ENCODE data around the gene ATP7A.
"Not testable (repeated sequence)": the region's sequence is repeated elsewhere in the genome, so short reads cannot be mapped to it uniquely, and the experiment has no call there.

The ATP7A gene

GRCh38 chrX:77910108-77910840, at the start of gene ATP7A:
Gene ATP7A (plus strand): TSS chrX:77910693. CDS start chrX:77971642, 60,949 bp downstream.
- peak; percentile 76 for DNase-seq

GRCh38 chrX:77875372-77875771, 35.1 kb upstream of the ATP7A start:
- no peak for DNase-seq

GRCh38 chrX:77881418-77881817, 29.1 kb upstream of the ATP7A start:
- not testable (repeated sequence) for DNase-seq

GRCh38 chrX:77892887-77893286, 17.6 kb upstream of the ATP7A start:
- DNase-seq, result no peak

- no peak for DNase-seq
Observed at GRCh38 chrX:77893713-77894112, 16.8 kb upstream of the ATP7A start.

DNA sequence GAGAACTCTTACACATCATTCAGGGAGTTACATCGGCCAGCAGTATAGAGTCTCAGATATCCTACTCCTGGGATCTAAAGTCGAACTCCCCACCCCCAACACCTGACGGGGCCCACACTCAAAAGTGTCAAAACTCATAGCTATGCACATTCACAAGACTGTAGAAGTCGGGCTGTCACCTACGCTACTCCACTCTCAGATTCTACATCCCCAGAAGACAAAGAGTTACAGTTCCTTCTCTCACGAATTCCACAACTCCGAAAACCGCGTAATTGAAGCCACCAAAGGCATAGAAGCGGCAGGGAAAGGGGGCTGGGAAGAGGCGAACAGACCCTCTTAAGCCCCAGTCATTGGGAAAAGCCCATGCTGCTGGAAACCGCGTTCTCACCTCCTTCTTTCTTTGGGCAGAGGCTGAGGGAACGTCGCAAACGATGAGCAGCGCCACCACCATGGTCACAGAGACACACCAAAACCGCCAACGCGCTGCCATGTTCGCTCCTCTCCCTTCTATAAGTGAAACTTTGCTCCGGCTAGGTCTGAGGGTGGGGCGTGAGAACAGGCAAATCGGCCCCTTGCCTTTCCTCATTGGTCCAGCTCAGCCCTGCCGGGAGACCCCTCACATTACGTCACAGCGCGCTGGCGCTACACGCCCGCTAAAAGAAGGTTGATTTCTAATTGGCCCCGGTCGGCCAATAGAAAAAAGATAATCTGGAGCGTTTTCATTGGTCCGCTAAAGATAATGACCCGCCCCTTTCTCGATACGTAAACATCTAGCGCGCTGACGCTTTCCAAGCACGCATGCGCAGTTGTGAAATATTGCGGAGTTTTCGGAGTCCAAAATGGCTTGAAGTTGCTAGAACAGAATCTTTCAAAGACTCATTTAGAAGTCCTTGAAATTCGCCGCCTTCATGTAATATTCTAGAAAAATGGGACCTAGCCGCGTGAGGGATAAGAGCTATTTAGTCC, 15.3 kb upstream of the ATP7A start, which contains the start of gene MAGT1:
Gene MAGT1 (minus strand): TSS at position 515 of the 966 bp plus-strand sequence. CDS start 25 bp downstream, at position 490.
- DNase-seq, result peak; percentile 81

DNA sequence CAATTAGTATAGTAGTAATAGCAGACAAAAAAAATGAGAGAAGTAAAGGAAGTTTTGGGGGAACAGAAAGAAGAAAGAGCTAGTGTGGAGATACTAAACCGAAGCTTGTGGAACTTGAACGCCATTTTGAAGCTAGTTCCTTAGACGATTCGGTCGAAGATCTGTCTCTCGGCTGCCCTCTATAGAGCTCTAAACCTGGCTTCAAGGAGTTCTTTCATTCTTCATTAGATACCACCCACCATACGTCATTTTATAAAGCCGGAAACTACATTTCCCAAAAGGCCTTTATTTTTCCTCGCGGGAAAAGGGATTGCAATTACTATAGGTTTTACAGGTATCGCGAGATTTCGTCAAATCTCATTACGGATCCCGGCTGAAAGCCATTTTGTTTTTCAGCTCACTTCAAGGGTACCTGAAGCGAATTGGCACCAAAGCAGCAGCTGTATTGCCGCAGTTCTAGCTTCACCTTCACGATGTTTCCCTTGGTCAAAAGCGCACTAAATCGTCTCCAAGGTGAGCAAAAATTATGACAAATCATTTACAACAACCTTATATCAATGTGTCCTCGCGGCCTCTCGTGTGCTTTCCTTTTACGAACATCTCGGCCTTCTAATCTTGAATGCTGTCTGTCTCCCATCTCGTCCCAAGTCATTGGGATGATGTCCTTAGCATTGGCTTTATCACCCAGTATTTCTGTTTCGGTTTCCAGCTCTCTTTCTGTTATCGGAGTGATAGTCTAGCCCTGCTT, 11.2 kb upstream of the ATP7A start, which contains the start of gene COX7B:
Gene COX7B (plus strand): TSS at position 388 of the 748 bp plus-strand sequence. CDS start 86 bp downstream, at position 474.
- DNase-seq, result peak; percentile 89

- DNase-seq, result no peak
Observed at GRCh38 chrX:77900688-77901087, 9.8 kb upstream of the ATP7A start.

GRCh38 chrX:77901506-77901905, 9.0 kb upstream of the ATP7A start:
- no peak for DNase-seq

GRCh38 chrX:77917294-77917933, 6.9 kb downstream of the ATP7A start:
- DNase-seq, result no peak

DNA sequence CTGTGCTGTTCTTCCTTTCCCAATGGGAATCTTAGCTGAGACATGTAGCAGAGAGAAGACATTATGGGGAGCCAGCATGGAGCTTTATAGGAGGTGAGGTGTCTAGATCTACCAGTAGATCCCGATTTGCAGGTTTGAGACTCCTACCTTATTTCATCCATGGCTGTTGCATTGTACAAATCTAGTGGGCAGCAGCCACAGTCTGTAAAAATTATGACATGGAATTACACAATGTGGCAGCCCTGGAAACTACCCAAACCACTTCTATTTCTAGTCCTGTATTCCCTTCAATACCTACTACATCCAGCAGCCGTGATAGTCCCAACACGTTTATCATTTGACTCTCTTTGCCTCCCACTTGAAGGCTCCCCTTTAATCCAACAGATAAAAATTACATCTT, 8.1 kb downstream of the ATP7A start:
- no peak for DNase-seq

GRCh38 chrX:77919370-77919769, 8.9 kb downstream of the ATP7A start:
- DNase-seq, result not testable (repeated sequence)

DNA sequence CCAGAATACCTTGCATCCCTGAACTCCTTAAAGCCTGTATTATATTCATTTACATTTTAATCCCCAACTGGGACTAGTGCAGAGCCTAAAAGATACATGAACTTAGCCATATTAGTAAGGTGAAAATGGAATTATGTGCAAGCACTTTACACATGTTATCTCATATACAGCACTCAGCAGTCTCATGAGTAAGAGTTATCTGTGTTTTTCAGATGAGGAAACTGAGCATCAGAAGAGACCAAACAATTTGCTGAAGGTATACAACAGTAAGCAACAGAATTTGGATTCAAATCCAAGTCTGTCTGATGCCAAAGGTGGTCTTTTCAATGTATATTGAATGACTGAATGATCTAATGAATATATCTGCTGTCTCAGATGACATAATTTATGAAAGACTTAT, 12.3 kb downstream of the ATP7A start:
- DNase-seq, result no peak

DNA sequence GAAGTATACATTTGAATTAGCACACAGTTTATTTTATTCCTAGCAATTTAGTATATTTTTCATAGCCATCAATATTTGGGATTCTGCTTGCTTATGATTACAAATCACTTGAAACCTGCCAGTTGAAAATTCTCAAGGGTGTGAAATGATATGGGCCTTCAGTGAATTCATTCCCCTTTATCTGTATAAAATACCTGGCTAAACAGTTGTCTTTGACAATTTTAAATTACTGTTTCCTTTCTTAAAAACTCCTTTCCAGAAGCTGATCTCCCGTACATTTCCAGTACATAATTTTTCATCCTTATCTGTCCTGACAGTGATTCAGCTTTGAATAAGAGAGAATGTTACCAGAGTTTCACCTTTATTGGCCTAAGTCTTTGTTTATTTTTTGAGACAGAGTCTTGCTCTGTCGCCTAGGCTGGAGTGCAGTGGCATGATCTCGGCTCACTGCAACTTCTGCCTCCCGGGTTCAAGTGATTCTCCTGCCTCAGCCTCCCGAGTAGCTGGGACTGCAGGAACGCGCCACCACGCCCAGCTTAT, 13.9 kb downstream of the ATP7A start:
- no peak for DNase-seq

DNA sequence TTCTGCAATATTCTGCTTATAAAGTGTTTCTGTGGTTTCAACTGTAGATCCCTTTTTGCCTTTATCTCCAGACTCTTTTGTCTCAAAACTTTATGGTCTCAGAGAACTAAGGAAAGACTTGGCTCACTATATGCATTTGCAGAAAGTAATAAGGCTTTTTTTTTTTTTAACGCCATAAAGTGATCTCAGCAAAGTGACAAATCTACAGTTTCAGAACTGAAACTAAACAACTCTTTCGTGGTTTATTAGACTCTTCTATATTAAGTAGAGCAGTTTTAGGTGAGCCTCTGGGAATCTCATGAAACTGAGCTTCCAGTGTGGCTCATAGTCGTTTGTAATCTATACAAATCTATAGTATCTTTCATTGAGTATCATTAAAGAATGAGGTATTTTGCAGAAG, 15.3 kb downstream of the ATP7A start:
- DNase-seq, result no peak

GRCh38 chrX:77930581-77930980, 20.1 kb downstream of the ATP7A start:
- DNase-seq, result no peak

GRCh38 chrX:77935886-77936285, 25.4 kb downstream of the ATP7A start:
- no peak for DNase-seq

DNA sequence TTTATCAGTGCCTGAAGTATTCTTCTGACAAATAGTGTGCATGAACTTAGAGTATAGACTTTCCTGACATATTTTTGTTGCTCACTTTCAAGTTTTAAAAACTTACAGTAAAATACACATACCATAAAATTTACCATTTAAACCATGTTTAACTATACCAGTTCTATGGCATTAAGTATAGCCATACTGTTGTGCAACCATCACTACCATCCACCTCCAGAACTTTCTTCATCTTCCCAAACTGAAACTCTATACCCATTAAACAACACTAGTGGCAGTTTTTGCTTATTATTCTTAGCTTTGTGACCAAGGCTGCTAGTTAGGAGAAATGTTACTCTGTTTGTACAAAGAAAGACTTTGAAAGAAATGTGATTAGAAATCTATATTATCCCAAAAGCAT, 25.8 kb downstream of the ATP7A start:
- DNase-seq, result no peak

DNA sequence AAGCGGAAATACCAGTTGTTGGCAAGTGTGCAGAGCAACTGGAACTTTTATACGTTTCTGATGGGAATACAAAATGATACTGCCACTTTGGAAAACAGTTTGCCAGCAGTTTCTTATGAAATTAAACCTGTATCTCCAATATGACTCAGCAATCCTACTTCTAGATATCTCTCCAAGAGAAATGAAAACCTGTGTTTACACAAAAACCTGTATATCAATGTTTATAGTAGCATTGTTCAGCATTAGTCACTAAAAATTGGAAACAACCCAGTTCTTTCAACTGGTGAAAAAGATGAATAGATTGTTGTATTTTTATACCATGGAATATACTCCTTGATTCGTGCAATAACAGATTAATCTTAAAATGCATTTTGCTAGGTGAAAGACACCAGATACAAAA, 26.8 kb downstream of the ATP7A start:
- no peak for DNase-seq

DNA sequence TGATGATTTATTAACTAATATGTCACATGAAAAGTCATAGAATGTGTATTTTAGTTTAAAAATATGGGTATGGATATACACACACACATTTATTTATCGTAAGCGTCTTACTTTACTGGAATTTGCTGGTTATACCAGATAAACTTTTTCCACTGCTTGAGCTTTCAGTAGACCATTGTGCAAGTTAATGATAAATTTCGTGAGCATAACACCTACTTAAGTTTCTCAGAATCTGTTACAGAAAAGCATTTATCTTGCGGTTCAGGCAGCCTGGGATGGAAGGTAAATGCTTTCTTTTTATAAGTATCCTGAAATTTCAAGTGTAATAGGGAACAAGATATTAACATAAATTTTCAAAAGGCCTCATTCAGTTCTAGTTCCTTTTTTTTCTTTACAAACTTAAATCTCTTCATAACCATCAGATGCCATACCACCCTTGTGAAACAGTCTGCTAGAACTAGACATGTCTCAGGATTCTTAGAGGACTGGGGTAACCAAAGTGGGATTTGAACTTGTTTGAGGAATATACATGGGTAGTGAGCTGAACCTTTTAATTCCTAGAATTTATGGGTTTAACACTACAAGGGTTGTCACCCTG, 27.7 kb downstream of the ATP7A start:
- no peak for DNase-seq

DNA sequence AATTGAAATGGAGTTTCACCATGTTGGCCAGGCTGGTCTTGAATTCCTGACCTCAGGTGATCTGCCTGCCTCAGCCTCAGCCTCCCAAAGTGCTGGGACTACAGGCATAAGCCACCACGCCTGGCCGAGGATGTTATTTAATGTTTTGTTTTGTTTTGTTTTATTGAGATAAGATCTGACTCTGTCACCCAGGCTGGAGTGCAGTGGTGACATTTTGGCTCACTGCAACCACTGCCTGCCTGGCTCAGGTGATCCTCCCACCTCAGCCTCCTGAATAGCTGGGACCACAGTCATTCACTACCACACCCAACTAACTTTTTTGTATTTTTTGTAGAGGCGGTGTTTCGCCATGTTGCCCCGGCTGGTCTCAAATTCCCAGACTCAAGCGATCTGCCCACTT, 34.5 kb downstream of the ATP7A start:
- not testable (repeated sequence) for DNase-seq

All from DMS79 (cell line).